GM18505 (cell line): Measurements from ENCODE around the gene KCNJ16.

ENCODE experiments used
- ATAC-seq: cut with Tn5 transposase; IDR thresholded peaks from one replicate; pipeline ENCODE4 v1.9.1; 2021; ENCODE audit not compliant: unreplicated experiment
- POLR2A ChIP-seq: IDR thresholded peaks from 4 replicates; pipeline ENCODE4 v1.6.1; 2011; ENCODE audit warnings: borderline replicate concordance; ENCODE audit not compliant: insufficient read depth, insufficient read length; ENCODE audit errors: extremely low read depth

The KCNJ16 gene

GRCh38 chr17:70114405-70114804, 39.4 kb downstream of the KCNJ16 start:
- TF ChIP-seq POLR2A: no peak
- ATAC-seq: no peak

- no peak for ATAC-seq
- no peak for TF ChIP-seq POLR2A
Observed at GRCh38 chr17:70115126-70115525, 40.1 kb downstream of the KCNJ16 start.

DNA sequence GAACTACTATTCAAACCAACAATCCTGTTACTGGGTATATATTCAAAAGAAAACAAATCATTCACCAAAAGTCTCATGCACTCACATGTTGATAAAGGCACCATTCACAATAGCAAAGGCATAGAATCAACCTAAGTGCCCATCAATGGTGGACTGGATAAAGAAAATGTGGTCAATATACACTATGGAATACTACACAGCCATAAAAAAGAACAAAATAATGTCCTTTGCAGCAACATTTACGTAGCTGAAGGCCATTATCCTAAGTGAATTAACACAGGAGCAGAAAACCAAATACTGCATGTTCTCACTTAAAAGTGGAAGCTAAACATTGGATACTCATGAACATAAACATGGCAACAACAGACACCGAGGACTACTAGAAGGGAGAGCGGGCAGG, 41.9 kb downstream of the KCNJ16 start:
- no peak for TF ChIP-seq POLR2A
- no peak for ATAC-seq

DNA sequence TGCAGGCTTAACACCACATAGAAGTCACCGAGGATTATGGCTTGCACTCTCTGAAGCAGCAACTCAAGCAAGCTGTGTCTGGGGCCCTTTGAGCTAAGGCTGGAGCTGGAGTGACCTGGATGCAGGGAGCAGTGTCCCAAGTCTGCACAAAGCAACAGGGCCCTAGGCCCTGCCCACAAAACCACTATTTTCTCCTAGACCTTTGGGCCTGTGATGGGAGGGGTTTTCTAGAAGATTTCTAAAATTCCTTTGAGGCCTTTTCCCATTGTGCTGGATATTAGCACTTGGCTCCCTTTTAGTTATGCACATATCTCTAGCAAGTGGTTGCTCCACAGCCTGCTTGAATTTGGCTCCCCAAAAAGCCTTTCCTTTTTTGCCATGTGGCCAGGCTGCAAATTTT, 44.5 kb downstream of the KCNJ16 start:
- no peak for TF ChIP-seq POLR2A
- ATAC-seq: no peak

DNA sequence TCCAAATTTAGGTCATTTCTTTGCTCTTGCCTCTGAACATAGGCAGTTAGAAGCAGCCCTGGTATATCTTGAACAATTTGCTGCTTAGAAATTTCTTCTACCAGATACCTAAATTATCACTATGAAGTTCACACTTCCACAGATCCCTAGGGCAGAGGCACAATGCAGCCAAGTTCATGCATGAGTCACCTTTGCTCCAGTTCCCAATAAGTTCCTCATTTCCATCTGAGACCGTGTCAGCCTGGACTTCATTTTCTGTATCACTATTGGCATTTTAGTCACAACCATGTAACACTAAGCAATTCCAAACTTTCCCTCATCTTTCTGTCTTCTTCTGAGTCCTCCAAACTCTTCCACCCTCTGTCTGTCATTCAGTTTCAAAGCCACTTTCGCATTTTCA, 45.0 kb downstream of the KCNJ16 start:
- ATAC-seq: no peak
- no peak for TF ChIP-seq POLR2A

GRCh38 chr17:70120425-70120824, 45.4 kb downstream of the KCNJ16 start:
- no peak for TF ChIP-seq POLR2A
- ATAC-seq: peak; percentile 55

GRCh38 chr17:70121126-70121525, 46.1 kb downstream of the KCNJ16 start:
- no peak for TF ChIP-seq POLR2A
- ATAC-seq: no peak

DNA sequence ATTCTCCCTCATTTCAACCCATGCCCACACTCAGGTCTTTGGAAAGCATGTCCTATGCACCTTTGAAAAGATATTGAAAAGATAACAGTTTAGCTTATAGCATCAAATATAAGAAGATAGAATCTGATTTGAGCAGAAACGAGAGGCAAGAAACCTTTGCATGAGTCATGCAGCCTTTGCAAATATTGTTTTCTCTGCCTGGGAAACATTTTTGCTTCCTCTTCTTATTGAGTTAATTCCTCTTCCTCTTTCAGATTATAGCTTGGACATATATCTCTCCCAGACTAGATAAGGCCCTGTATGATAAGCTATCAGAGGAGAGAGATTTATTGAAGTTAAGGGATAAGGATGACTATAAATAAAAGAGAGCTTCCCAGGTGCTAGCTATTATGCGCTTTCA, 48.2 kb downstream of the KCNJ16 start:
- no peak for TF ChIP-seq POLR2A
- ATAC-seq: no peak

DNA sequence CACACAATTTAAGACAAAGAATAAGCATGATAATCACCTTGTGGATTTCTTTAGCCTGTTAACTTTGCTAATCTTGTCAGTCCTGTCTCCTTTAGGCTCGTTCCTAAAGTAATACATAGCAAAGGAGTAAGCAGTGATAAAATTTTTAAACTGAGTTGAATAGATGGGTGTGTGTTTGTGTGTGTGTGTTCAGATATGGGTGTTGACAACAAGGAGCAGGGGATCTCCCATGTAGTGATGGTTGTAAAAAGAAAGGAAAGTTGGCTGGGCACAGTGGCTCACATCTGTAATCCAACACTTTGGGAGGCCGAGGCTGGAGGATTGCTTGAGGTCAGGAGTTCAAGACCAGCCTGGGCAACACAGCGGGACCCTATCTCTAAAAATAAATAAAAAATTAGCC, 49.7 kb downstream of the KCNJ16 start:
- no peak for TF ChIP-seq POLR2A
- ATAC-seq: no peak

GRCh38 chr17:70127221-70127873, 52.3 kb downstream of the KCNJ16 start:
- ATAC-seq: no peak
- TF ChIP-seq POLR2A: no peak

- ATAC-seq: no peak
- TF ChIP-seq POLR2A: no peak
Observed at GRCh38 chr17:70128727-70129238, 53.8 kb downstream of the KCNJ16 start.

DNA sequence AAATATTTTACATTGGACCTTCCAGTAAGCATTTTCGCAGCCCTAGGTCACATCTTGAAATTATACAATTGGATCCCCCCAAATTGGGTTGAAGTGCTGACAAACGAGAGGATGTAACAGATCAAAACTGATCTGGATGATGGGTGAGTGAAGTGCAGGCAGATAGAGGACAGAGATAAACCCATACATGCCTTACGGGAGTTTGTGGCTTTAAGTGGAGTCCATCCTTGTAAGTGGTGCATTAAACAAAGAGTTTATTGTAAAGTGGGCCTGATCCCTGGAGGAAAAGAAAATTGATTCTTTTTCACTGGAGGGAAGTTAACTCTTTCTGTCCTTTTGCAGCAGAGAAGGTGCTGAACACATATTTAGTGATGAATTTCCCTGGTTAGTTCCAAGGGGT, 55.3 kb downstream of the KCNJ16 start:
- no peak for TF ChIP-seq POLR2A
- no peak for ATAC-seq

DNA sequence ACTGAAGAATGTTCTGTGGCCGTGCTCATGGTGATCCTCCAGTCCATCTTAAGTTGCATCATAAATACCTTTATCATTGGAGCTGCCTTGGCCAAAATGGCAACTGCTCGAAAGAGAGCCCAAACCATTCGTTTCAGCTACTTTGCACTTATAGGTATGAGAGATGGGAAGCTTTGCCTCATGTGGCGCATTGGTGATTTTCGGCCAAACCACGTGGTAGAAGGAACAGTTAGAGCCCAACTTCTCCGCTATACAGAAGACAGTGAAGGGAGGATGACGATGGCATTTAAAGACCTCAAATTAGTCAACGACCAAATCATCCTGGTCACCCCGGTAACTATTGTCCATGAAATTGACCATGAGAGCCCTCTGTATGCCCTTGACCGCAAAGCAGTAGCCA, 57.5 kb downstream of the KCNJ16 start:
- TF ChIP-seq POLR2A: no peak
- no peak for ATAC-seq

DNA sequence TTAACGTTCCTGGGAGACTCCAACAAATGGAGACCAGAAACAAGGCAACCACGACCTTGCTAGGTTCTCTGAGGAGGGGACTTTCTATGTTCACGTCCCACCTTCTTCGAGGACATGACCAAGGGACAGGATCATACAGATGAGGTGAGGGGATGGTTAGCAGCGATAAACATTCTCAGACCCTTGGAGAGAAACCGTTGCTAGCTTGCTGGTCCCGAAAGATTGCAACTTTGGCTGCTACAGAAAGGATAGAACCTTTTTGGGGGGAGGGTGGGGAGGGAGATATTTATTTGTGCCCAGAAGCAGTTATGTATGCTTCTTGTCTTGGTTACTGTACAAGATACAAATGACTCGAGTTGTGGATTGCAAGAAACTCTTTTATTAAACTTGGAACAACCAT, 59.0 kb downstream of the KCNJ16 start:
- ATAC-seq: no peak
- no peak for TF ChIP-seq POLR2A

GRCh38 chr17:70134777-70135176, 59.8 kb downstream of the KCNJ16 start:
- TF ChIP-seq POLR2A: no peak

GRCh38 chr17:70136131-70136530, 61.1 kb downstream of the KCNJ16 start:
- no peak for TF ChIP-seq POLR2A

More at GRCh38 chr17:70134777-70135176, 59.8 kb downstream of the KCNJ16 start:
- no peak for ATAC-seq

More at GRCh38 chr17:70136131-70136530, 61.1 kb downstream of the KCNJ16 start:
- ATAC-seq: no peak
